Cardiac muscle cell (in vitro differentiated cells and primary cell): ENCODE results near the gene KIF9. TPM values are rescaled to one million over a fixed set of nuclear protein-coding genes. Genes with fewer than 3 reads are reported as not detected.

Source experiments
- DNase-seq, 2 donors: peaks; one replicate each; pipeline versions ENCODE4 v3.0.0 to v3.0.0-alpha.2; 2010 to 2017; ENCODE audit warnings: low read depth in 1 of 2, low spot score in 1 of 2
- H3K27ac ChIP-seq: fragments of 200-600 bp; sonication (generic); 2 replicates; pipeline ENCODE4 v1.5.1; 2016
- H3K27me3 ChIP-seq: fragments of 200-600 bp; sonication (generic); 2 replicates; pipeline ENCODE4 v1.6.0; 2016; ENCODE audit warnings: control low read depth
- H3K36me3 ChIP-seq: fragments of 200-600 bp; sonication (generic); 2 replicates; pipeline ENCODE4 v1.5.1; 2016; ENCODE audit warnings: control low read depth
- H3K4me1 ChIP-seq: fragments of 200-600 bp; sonication (generic); 2 replicates; pipeline ENCODE4 v1.8.1; 2017; ENCODE audit warnings: low read depth, mild to moderate bottlenecking, mixed run types
- H3K4me3 ChIP-seq: fragments of 200-600 bp; sonication (generic); 2 replicates; pipeline ENCODE4 v1.5.1; 2016; ENCODE audit warnings: mild to moderate bottlenecking
- H3K9me3 ChIP-seq: fragments of 200-600 bp; sonication (generic); 2 replicates; pipeline ENCODE4 v1.5.1; 2017; ENCODE audit warnings: low read depth, mild to moderate bottlenecking, control low read depth
- CTCF ChIP-seq: IDR thresholded peaks from 2 replicates; pipeline ENCODE4 v1.5.1; 2012; ENCODE audit warnings: low read depth, mild to moderate bottlenecking, low read length
- polyA plus RNA-seq: library from polyadenylated mRNA; unstranded; fragments of >200 nt; fragmentation: Nextera tagmentation; extraction: Ambion mirVana; gene quantifications from 2 replicates; pipeline ENCODE4 v1.2.1, GENCODE V29; 2016
- total RNA-seq: library from RNA; depleted of rRNA; stranded (reverse); fragments of >200 nt; gene quantifications from 2 replicates; pipeline ENCODE4 v1.2.3, GENCODE V29; 2016

Gene KIF9
- total and polyA plus RNA-seq, 2 experiments from 2014 or later = 10.8 to 13.2 TPM

GRCh38 chr3:47239929-47240328, 42.7 kb downstream of the KIF9 start:
- Histone ChIP-seq H3K4me3 (no peak overlapping the region), H3K27ac (no peak overlapping the region), H3K4me1 (no peaks in the 10 kb centered on the region), H3K27me3 (no peaks in the 10 kb centered on the region), H3K36me3 (no peaks in the 10 kb centered on the region), H3K9me3 (no peaks in the 10 kb centered on the region)
- TF ChIP-seq CTCF = no peak
- no peak for DNase-seq

- no peak overlapping the region for H3K27ac ChIP-seq
- no peak for DNase-seq
- H3K27me3 ChIP-seq = no peaks in the 10 kb centered on the region
- H3K36me3 ChIP-seq = no peaks in the 10 kb centered on the region
- no peaks in the 10 kb centered on the region for H3K9me3 ChIP-seq
- TF ChIP-seq CTCF = no peak
- H3K4me1 ChIP-seq = no peaks in the 10 kb centered on the region
- H3K4me3 ChIP-seq = no peak overlapping the region
These were observed 44.6 kb downstream of the KIF9 start for GRCh38 chr3:47238017-47238416.

GRCh38 chr3:47228088-47228487, 54.5 kb downstream of the KIF9 start:
- no peak for TF ChIP-seq CTCF
- no peaks in the 10 kb centered on the region for H3K27me3 ChIP-seq
- H3K4me3 ChIP-seq = no peak overlapping the region
- H3K27ac ChIP-seq = no peak overlapping the region
- H3K9me3 ChIP-seq = no peaks in the 10 kb centered on the region
- no peaks in the 10 kb centered on the region for H3K4me1 ChIP-seq
- H3K36me3 ChIP-seq = no peaks in the 10 kb centered on the region
- no peak for DNase-seq

GRCh38 chr3:47227678-47228077, 54.9 kb downstream of the KIF9 start:
- Histone ChIP-seq H3K36me3 (no peaks in the 10 kb centered on the region), H3K4me3 (no peak overlapping the region), H3K27me3 (no peaks in the 10 kb centered on the region), H3K9me3 (no peaks in the 10 kb centered on the region), H3K27ac (no peak overlapping the region), H3K4me1 (no peaks in the 10 kb centered on the region)
- DNase-seq = no peak
- no peak for TF ChIP-seq CTCF

GRCh38 chr3:47225310-47225906, 57.2 kb downstream of the KIF9 start:
- H3K27ac ChIP-seq = no peak overlapping the region
- no peak overlapping the region for H3K4me3 ChIP-seq
- H3K4me1 ChIP-seq = no peaks in the 10 kb centered on the region
- H3K9me3 ChIP-seq = no peaks in the 10 kb centered on the region
- H3K27me3 ChIP-seq = no peaks in the 10 kb centered on the region
- H3K36me3 ChIP-seq = no peaks in the 10 kb centered on the region
- peak in 1 of 2 donors; percentile 73 for DNase-seq
- no peak for TF ChIP-seq CTCF
